PC-9 (cell line): ENCODE data around the gene GSTA4. TPM values are rescaled to one million over a fixed set of nuclear protein-coding genes. Genes with fewer than 3 reads are reported as not detected.

Experiments
- BruUV-seq: library from RNA; stranded (reverse); fragments of 400-500 nt; replicated peaks from 2 replicates; lab custom pipeline; 2021; lab: Mats Ljungman, UMichigan
- CTCF ChIA-PET: fragments of 300-600 bp; sonication (Branson Sonifier 250); formaldehyde crosslinking; loops from one replicate; lab custom pipeline; 2022; ENCODE audit warnings: antibody characterized with exemption; lab: Charles Lee
- POLR2A ChIA-PET: fragments of 300-600 bp; sonication (Branson Sonifier 250); formaldehyde crosslinking; loops from one replicate; lab custom pipeline; 2022; ENCODE audit warnings: antibody characterized with exemption; ENCODE audit not compliant: unreplicated experiment; lab: Charles Lee
- DNase-seq, 2 experiments: peaks; one replicate each; pipeline versions ENCODE4 v3.0.0 to v3.0.0-alpha.2; 2015 to 2022; ENCODE audit warnings: mixed read lengths in 1 of 2
- H2AFZ ChIP-seq: fragments of 200-600 bp; sonication (generic); 2 replicates; pipeline ENCODE4 v1.8.1; 2017; ENCODE audit warnings: antibody characterized with exemption
- H3F3A ChIP-seq: fragments of 200-600 bp; sonication (generic); 2 replicates; pipeline ENCODE4 v1.8.1; 2017; ENCODE audit warnings: antibody characterized with exemption, mild to moderate bottlenecking, low read depth; ENCODE audit not compliant: insufficient read depth
- H3K27ac ChIP-seq: fragments of 200-600 bp; sonication (generic); 2 replicates; pipeline ENCODE4 v1.6.1; 2016; ENCODE audit warnings: mixed run types
- H3K27me3 ChIP-seq: fragments of 200-600 bp; sonication (generic); 2 replicates; pipeline ENCODE4 v1.6.1; 2016; ENCODE audit warnings: low read depth, mixed run types; ENCODE audit not compliant: insufficient read depth
- H3K36me3 ChIP-seq: fragments of 200-600 bp; sonication (generic); 2 replicates; pipeline ENCODE4 v1.6.1; 2016; ENCODE audit warnings: low read depth, mixed run types
- H3K4me1 ChIP-seq: fragments of 200-600 bp; sonication (generic); replicated peaks from 2 replicates; pipeline ENCODE4 v1.6.1; 2016; ENCODE audit warnings: mixed run types; ENCODE audit not compliant: insufficient read depth
- H3K4me2 ChIP-seq: fragments of 200-600 bp; sonication (generic); 2 replicates; pipeline ENCODE4 v1.6.1; 2017; ENCODE audit warnings: mixed run types
- H3K4me3 ChIP-seq: fragments of 200-600 bp; sonication (generic); 2 replicates; pipeline ENCODE4 v1.6.1; 2016; ENCODE audit warnings: mixed run types
- H3K79me2 ChIP-seq: fragments of 200-600 bp; sonication (generic); 2 replicates; pipeline ENCODE4 v1.6.1; 2017; ENCODE audit warnings: low read depth, mixed run types
- H3K9me2 ChIP-seq: fragments of 200-600 bp; sonication (generic); 2 replicates; pipeline ENCODE4 v1.8.1; 2017; ENCODE audit warnings: mild to moderate bottlenecking; ENCODE audit not compliant: insufficient read depth
- H3K9me3 ChIP-seq: fragments of 200-600 bp; sonication (generic); 2 replicates; pipeline ENCODE4 v1.8.1; 2016; ENCODE audit warnings: low read depth; ENCODE audit not compliant: insufficient read depth
- H4K20me1 ChIP-seq: fragments of 200-600 bp; sonication (generic); 2 replicates; pipeline ENCODE4 v1.8.1; 2017; ENCODE audit not compliant: insufficient read depth
- CTCF ChIP-seq: fragments of 200-600 bp; sonication (generic); conservative IDR thresholded peaks from 2 replicates; pipeline ENCODE4 v1.6.1; 2017; ENCODE audit warnings: mixed run types, antibody characterized with exemption, mild to moderate bottlenecking, moderate library complexity
- EZH2 ChIP-seq: fragments of 200-600 bp; sonication (generic); IDR thresholded peaks from 2 replicates; pipeline ENCODE4 v1.8.0; 2017; ENCODE audit warnings: antibody characterized with exemption, low read depth
- intact Hi-C: fragments of 100-400 bp; cut with micrococcal nuclease; formaldehyde crosslinking; loops from one replicate; pipeline ENCODE4 v1.10.0; 2022; ENCODE audit not compliant: unreplicated experiment
- total RNA-seq: library from RNA; stranded (reverse); gene quantifications from 2 replicates; pipeline ENCODE4 v1.2.3, GENCODE V29; 2021

GSTA4 gene
- total RNA-seq, 1 experiment from 2014 or later = 3.4 TPM

DNA sequence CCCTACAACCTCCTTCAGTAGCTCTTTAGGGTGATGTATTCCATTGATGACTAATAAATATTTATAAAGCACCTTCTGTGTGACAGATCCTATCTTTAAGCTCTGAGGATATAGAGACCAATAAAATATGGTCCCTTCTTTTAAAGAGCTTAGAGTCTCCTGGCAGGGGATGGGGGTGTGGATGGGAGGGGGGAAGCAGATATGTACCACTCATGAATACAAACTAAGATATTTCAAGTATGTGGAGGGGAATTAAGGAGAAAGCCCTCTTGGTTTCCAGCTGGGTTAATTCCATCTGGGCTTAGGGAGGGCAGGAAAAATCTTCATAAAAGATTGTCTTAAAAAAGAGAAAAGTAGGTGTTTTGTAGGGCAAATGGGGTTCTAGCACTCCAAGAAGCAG is 48.5 kb upstream of the GSTA4 start:
- Histone ChIP-seq H3K4me1 (peaks cover 17% of the 10 kb centered on the region), H4K20me1 (no peaks in the 10 kb centered on the region), H3K4me3 (no peak overlapping the region), H3K9me3 (peaks cover 23% of the 10 kb centered on the region), H3K9me2 (no peaks in the 10 kb centered on the region), H2AFZ (no peak overlapping the region), H3K27me3 (no peaks in the 10 kb centered on the region), H3K27ac (no peak overlapping the region), H3K4me2 (no peak overlapping the region), H3F3A (peaks cover 14% of the 10 kb centered on the region), H3K79me2 (no peaks in the 10 kb centered on the region), H3K36me3 (peaks cover 7% of the 10 kb centered on the region; the same call in 1 of the 2 replicates)
- intact Hi-C loops = no loop called here
- POLR2A ChIA-PET = interaction anchor here (0.7 kb wide), 1 partner anchor 539 kb away, joined by 4 read pairs; no protein-coding TSS in a partner anchor
- TF ChIP-seq EZH2 = no peak
- no peak for TF ChIP-seq CTCF
- CTCF ChIA-PET = interaction anchor here (0.7 kb wide), 1 partner anchor 1084 kb away, joined by 4 read pairs; no protein-coding TSS in a partner anchor
- DNase-seq = no peak
- no TSS peak for BruUV-seq

- intact Hi-C loops = no loop called here
- peak overlapping the region; percentile 18 for H3K4me2 ChIP-seq
- no TSS peak for BruUV-seq
These were observed 47.0 kb upstream of the GSTA4 start for GRCh38 chr6:53042112-53042511.

GRCh38 chr6:53041356-53041755 is 46.3 kb upstream of the GSTA4 start:
- CTCF ChIA-PET = no interaction called here
- no peak overlapping the region for H3K27ac ChIP-seq

More at GRCh38 chr6:53042112-53042511, 47.0 kb upstream of the GSTA4 start:
- Histone ChIP-seq H3F3A (peaks cover 14% of the 10 kb centered on the region), H3K9me2 (no peaks in the 10 kb centered on the region), H4K20me1 (no peaks in the 10 kb centered on the region), H3K27me3 (no peaks in the 10 kb centered on the region), H3K36me3 (peaks cover 7% of the 10 kb centered on the region; the same call in 1 of the 2 replicates), H3K79me2 (no peaks in the 10 kb centered on the region), H3K4me3 (no peak overlapping the region), H3K27ac (0 out of 2 replicates have a peak overlapping the region, but pooled peaks have one; percentile 2), H2AFZ (no peak overlapping the region), H3K9me3 (peaks cover 23% of the 10 kb centered on the region), H3K4me1 (peaks cover 17% of the 10 kb centered on the region)
- ChIA-PET POLR2A (no interaction called here), CTCF (interaction anchor here (0.6 kb wide), 1 partner anchor 443 kb away, joined by 3 read pairs; no protein-coding TSS in a partner anchor)
- TF ChIP-seq CTCF (no peak), EZH2 (no peak)
- peak in 1 of 2 experiments; percentile 66 for DNase-seq

More at GRCh38 chr6:53041356-53041755, 46.3 kb upstream of the GSTA4 start:
- H3K4me1 ChIP-seq = peaks cover 17% of the 10 kb centered on the region
- POLR2A ChIA-PET = no interaction called here
- H3K4me2 ChIP-seq = no peak overlapping the region
- no peaks in the 10 kb centered on the region for H3K27me3 ChIP-seq
- intact Hi-C loops = no loop called here
- no peaks in the 10 kb centered on the region for H3K79me2 ChIP-seq
- H2AFZ ChIP-seq = no peak overlapping the region
- no peak overlapping the region for H3K4me3 ChIP-seq
- H3K9me3 ChIP-seq = peaks cover 23% of the 10 kb centered on the region
- H4K20me1 ChIP-seq = no peaks in the 10 kb centered on the region
- BruUV-seq = no TSS peak
- DNase-seq = no peak
- H3K36me3 ChIP-seq = peaks cover 7% of the 10 kb centered on the region; the same call in 1 of the 2 replicates
- TF ChIP-seq EZH2 (no peak), CTCF (no peak)
- peaks cover 14% of the 10 kb centered on the region for H3F3A ChIP-seq
- no peaks in the 10 kb centered on the region for H3K9me2 ChIP-seq
